ENCODE data around the gene TATDN2.

DNA sequence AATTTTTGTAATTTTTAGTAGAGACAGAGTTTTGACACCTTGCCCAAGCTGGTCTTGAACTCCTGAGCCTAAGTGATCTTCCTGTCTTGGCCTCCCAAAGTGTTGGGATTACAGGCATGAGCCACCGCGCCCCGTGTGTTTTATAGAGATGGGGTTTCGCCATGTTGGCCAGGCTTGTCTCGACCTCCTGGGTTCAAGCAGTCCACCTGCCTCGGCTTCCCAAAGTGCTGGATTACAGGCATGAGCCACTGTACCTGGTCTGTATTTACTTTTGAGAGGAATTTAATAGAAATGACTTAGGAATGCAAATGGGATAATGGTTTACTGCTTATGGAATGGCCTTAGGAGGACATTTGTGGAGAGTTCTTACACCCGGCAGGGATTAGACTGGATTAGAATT is 10.8 kb downstream of the TATDN2 start:
- TF ChIP-seq CSDC2 (CRISPR knock-in tag; IDR thresholded peaks at IDR 0.05): no peak
- TF ChIP-seq, protein P1, sequence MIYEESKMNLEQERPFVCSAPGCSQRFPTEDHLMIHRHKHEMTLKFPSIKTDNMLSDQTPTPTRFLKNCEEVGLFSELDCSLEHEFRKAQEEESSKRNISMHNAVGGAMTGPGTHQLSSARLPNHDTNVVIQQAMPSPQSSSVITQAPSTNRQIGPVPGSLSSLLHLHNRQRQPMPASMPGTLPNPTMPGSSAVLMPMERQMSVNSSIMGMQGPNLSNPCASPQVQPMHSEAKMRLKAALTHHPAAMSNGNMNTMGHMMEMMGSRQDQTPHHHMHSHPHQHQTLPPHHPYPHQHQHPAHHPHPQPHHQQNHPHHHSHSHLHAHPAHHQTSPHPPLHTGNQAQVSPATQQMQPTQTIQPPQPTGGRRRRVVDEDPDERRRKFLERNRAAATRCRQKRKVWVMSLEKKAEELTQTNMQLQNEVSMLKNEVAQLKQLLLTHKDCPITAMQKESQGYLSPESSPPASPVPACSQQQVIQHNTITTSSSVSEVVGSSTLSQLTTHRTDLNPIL (CRISPR knock-in tag; IDR thresholded peaks at IDR 0.05; ENCODE audit: low read depth): no peak
- TF ChIP-seq, protein P2, sequence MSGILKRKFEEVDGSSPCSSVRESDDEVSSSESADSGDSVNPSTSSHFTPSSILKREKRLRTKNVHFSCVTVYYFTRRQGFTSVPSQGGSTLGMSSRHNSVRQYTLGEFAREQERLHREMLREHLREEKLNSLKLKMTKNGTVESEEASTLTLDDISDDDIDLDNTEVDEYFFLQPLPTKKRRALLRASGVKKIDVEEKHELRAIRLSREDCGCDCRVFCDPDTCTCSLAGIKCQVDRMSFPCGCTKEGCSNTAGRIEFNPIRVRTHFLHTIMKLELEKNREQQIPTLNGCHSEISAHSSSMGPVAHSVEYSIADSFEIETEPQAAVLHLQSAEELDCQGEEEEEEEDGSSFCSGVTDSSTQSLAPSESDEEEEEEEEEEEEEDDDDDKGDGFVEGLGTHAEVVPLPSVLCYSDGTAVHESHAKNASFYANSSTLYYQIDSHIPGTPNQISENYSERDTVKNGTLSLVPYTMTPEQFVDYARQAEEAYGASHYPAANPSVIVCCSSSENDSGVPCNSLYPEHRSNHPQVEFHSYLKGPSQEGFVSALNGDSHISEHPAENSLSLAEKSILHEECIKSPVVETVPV (CRISPR knock-in tag; IDR thresholded peaks at IDR 0.05): no peak

Data from SK-N-SH treated with all-trans-retinoic acid at 6 μM for 48 hours (cell line).